ENCODE measurements around the gene TOB1. TPM values are rescaled to one million over a fixed set of nuclear protein-coding genes. Genes with fewer than 3 reads are reported as not detected.
A peak's percentile ranks its signal among the peaks of the same experiment; 100 is the strongest.

Gene TOB1
- total RNA-seq, 2 experiments from 2014 or later = 34.4 to 40.5 TPM

DNA sequence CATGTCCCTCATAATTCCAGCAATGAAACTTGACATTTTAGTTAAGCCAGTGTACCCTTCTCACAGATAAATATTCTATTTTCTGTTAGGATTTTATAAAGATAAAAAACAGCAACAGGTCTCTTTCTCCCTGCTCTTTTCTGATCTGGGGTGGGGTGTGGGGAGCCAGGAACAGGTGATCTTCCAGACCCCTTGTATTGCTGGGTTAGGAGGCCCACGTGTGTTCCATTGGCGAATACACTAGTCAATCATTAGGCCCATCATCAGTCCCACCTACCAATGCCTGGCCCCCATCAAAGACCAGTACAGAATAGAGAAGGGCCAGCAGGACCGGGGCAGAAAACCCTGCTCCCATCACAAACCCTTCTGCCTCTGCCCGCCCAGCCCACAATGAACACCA, 40.3 kb upstream of the TOB1 start:
- ATAC-seq (no peak), DNase-seq (no peak)
- intact Hi-C loops (cut with micrococcal nuclease) = no loop called here
- H3K27me3 Mint-ChIP-seq = no peaks in the 10 kb centered on the region
- H3K9me3 Mint-ChIP-seq = no peaks in the 10 kb centered on the region
- TF ChIP-seq, protein P1, sequence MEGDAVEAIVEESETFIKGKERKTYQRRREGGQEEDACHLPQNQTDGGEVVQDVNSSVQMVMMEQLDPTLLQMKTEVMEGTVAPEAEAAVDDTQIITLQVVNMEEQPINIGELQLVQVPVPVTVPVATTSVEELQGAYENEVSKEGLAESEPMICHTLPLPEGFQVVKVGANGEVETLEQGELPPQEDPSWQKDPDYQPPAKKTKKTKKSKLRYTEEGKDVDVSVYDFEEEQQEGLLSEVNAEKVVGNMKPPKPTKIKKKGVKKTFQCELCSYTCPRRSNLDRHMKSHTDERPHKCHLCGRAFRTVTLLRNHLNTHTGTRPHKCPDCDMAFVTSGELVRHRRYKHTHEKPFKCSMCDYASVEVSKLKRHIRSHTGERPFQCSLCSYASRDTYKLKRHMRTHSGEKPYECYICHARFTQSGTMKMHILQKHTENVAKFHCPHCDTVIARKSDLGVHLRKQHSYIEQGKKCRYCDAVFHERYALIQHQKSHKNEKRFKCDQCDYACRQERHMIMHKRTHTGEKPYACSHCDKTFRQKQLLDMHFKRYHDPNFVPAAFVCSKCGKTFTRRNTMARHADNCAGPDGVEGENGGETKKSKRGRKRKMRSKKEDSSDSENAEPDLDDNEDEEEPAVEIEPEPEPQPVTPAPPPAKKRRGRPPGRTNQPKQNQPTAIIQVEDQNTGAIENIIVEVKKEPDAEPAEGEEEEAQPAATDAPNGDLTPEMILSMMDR (IDR thresholded peaks at IDR 0.05) = no peak
- no peak overlapping the region for H3K4me3 Mint-ChIP-seq
- no peaks in the 10 kb centered on the region for H3K36me3 Mint-ChIP-seq (ENCODE audit: low read depth)
- ChIA-PET POLR2A (interaction anchor here (1.1 to 14.3 kb wide), 2 partner anchors 33 to 41 kb away, joined by 5 to 135 read pairs; partner anchors contain the start of gene TOB1), CTCF (interaction anchor here (1.4 kb wide), 2 partner anchors 18 to 22 kb away, joined by 3 to 4 read pairs; no protein-coding TSS in a partner anchor)
- H3K4me1 Mint-ChIP-seq (ENCODE audit: low read depth) = peaks cover 65% of the 10 kb centered on the region
- H3K27ac Mint-ChIP-seq = no peak overlapping the region

DNA sequence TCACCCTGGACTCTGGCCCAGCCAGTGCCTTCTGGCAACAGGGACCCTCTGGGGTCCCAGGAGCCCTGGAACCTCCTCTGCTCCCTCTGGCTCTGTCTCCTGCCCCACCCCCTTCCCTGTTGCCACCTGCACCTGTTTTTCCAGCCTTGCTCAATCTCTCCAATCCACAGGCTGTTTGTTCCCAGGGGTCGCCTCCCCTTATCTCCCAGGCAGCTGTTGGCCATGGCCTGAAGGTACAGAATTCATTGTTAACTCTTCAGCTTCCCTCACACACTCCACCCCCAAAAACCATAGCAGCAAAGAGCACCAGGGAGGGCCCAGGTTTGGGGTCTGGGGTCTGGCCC, 39.3 kb upstream of the TOB1 start:
- Mint-ChIP-seq H3K4me1 (ENCODE audit: low read depth) (peaks cover 59% of the 10 kb centered on the region), H3K27ac (peak overlapping the region; percentile 30), H3K4me3 (no peak overlapping the region), H3K27me3 (no peaks in the 10 kb centered on the region), H3K36me3 (ENCODE audit: low read depth) (no peaks in the 10 kb centered on the region), H3K9me3 (no peaks in the 10 kb centered on the region)
- ChIA-PET CTCF (interaction anchor here (1.2 to 1.4 kb wide), 3 partner anchors 17 to 139 kb away, joined by 3 to 4 read pairs (median 3); no protein-coding TSS in a partner anchor), POLR2A (interaction anchor here (0.8 to 14.3 kb wide), 4 partner anchors 12 to 40 kb away, joined by 3 to 135 read pairs (median 6); partner anchors contain the start of gene TOB1)
- TF ChIP-seq, protein P1 (IDR thresholded peaks at IDR 0.05) = no peak
- intact Hi-C loops (cut with micrococcal nuclease) = no loop called here
- DNase-seq = no peak
- no peak for ATAC-seq

DNA sequence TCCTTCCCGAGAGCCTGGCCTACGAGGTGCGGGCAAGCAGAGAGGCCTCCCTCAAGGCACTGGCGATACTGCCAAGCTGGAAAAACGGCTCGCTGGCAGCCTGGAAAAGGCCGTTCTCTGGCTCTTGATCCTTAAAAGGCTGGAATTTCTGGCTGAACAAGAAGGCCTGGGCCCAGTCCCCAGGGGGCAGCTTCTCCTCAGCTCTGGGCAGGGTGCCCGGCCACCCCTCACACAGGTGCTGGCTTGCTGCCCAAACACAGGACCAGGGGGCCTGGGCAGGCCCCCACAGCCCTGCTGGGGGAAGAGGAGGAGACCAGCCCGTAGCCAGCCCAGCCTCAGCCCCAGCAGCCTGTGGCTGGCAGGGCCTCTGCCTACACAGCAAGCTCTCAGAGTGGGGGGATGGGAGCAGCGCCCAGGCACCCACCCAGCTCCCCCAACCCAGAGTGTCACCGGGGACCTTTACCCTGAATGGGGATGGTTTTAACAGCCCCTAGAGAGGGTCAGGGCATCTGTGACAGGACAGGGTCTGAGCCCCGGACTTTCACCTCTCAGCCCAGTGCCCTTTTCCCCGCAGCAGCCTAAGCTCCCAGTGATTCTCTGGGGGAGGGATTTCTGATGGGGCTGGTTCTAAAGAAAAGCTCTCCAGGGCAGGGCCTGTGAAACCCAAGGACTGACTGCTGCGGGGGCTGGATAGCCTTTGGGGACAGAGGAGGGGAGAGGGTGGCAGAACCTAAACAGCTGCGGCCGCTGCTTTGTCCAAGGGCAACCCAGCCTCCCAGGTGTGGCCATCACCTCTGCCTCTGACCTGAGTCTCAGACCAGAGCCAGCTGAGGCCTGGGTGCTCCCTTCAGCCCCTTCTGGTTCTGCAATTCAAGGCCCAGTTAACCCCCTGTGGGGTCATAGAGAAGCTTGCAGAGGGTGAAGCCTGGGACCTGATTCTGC, 38.6 kb upstream of the TOB1 start:
- ATAC-seq (peak; percentile 25), DNase-seq (no peak)
- Mint-ChIP-seq H3K4me3 (no peak overlapping the region), H3K4me1 (ENCODE audit: low read depth) (peaks cover 56% of the 10 kb centered on the region), H3K36me3 (ENCODE audit: low read depth) (no peaks in the 10 kb centered on the region), H3K27ac (peak overlapping the region; percentile 93), H3K27me3 (no peaks in the 10 kb centered on the region), H3K9me3 (no peaks in the 10 kb centered on the region)
- intact Hi-C loops (cut with micrococcal nuclease) = no loop called here
- CTCF ChIA-PET = interaction anchor here (1.2 to 1.4 kb wide), 3 partner anchors 17 to 140 kb away, joined by 3 to 4 read pairs (median 3); no protein-coding TSS in a partner anchor
- TF ChIP-seq, protein P1 (IDR thresholded peaks at IDR 0.05) = no peak
- POLR2A ChIA-PET = interaction anchor here (0.8 to 14.3 kb wide), 5 partner anchors 13 to 40 kb away, joined by 3 to 135 read pairs (median 5); partner anchors contain the start of gene TOB1

DNA sequence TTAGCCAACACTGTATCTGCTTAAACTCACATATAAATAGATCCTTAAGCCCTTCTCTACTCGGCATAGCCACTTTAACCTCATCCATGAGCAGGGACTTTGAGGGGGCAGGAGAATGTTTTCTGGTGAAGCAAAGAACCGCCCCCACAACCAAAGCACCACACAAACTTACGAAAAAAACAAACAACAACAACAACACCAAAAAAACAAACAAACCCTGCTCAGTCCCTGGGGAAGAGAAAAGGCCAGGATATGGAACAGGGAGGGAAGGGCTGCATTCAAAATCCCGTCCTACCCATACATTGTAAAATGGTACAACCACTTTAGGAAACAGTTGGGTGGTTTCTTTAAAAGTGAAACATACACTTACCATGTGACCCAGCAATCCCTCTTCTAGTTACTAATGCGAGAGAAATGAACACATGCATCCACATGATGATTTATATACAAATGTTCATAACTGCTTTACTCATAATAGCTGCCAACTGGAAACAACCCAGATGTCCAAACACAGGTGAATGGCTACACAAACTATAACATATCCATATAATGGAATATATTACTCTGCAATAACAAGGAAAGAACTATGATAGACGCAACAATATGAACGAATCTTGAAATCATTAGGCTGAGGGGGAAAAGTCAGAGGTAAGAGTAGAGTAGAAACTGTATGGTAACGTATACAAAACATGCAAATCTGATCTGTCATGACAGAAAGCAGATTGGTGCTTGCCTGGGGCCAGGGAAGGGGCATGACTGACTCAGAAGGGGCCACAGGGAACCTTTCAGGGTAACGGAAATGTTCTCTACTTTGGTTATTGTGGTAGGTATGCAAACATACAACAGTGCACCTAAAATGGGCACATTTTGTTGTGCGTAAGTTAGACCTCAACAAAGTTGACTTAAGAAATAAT, 37.7 kb upstream of the TOB1 start:
- peak overlapping the region; percentile 57 for H3K4me3 Mint-ChIP-seq
- H3K9me3 Mint-ChIP-seq = no peaks in the 10 kb centered on the region
- H3K36me3 Mint-ChIP-seq (ENCODE audit: low read depth) = no peaks in the 10 kb centered on the region
- CTCF ChIA-PET = interaction anchor here (1.2 to 1.8 kb wide), 3 partner anchors 46 to 53 kb away, joined by 3 to 5 read pairs (median 4); no protein-coding TSS in a partner anchor
- H3K27me3 Mint-ChIP-seq = no peaks in the 10 kb centered on the region
- peak; percentile 74 for DNase-seq
- intact Hi-C loops (cut with micrococcal nuclease) = no loop called here
- TF ChIP-seq, protein P1 (IDR thresholded peaks at IDR 0.05) = no peak
- peaks cover 47% of the 10 kb centered on the region for H3K4me1 Mint-ChIP-seq (ENCODE audit: low read depth)
- peak overlapping the region; percentile 93 for H3K27ac Mint-ChIP-seq
- POLR2A ChIA-PET = interaction anchor here (0.8 to 14.3 kb wide), 5 partner anchors 15 to 53 kb away, joined by 3 to 135 read pairs (median 5); partner anchors contain the start of gene TOB1
- ATAC-seq = peak; percentile 81
